GM08714 (cell line): ENCODE data around the gene IL21R.

Source experiments
- H3K4me3 ChIP-seq: fragments of 200-500 bp; sonication (Bioruptor generic); 2 replicates; pipeline ENCODE4 v1.5.1; 2014; ENCODE audit warnings: mild to moderate bottlenecking, low read length, inconsistent platforms
- ZNF274 ChIP-seq: IDR thresholded peaks from 2 replicates; pipeline ENCODE4 v1.6.1; 2012; ENCODE audit warnings: mild to moderate bottlenecking, low read depth, low read length

IL21R gene

DNA sequence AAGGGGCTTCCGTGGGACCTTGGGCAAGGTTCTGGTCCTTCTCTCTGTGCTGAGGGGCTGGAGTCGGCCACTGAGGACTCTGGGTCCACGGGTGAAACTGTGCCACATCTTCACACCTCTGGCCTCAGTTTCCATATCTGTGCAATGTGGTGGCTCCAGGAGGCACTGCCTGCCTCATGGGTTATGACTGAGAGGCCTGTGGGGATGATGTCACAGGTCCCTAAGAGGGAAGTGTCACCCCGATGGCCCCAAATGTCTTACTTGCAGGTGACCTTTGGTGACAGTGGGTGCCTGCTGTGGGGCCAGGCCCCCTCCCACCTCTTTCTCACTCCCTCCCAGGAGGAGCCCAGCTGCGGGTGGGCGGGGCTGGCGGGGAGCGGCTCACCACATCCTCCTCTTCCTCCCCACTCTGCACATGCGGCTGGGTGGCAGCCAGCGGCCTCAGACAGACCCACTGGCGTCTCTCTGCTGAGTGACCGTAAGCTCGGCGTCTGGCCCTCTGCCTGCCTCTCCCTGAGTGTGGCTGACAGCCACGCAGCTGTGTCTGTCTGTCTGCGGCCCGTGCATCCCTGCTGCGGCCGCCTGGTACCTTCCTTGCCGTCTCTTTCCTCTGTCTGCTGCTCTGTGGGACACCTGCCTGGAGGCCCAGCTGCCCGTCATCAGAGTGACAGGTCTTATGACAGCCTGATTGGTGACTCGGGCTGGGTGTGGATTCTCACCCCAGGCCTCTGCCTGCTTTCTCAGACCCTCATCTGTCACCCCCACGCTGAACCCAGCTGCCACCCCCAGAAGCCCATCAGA, at the start of gene IL21R:
Gene IL21R, plus strand, starts transcription at position 407 of the 801 bp plus-strand sequence. CDS start 27,898 bp downstream, outside the sequence.
- no peak for TF ChIP-seq ZNF274
- H3K4me3 ChIP-seq, result peak within 1 kb of the TSS; percentile 68

- no peak for TF ChIP-seq ZNF274
- no peak overlapping the region for H3K4me3 ChIP-seq
Measured at GRCh38 chr16:27353853-27354252, 48.1 kb upstream of the IL21R start.

DNA sequence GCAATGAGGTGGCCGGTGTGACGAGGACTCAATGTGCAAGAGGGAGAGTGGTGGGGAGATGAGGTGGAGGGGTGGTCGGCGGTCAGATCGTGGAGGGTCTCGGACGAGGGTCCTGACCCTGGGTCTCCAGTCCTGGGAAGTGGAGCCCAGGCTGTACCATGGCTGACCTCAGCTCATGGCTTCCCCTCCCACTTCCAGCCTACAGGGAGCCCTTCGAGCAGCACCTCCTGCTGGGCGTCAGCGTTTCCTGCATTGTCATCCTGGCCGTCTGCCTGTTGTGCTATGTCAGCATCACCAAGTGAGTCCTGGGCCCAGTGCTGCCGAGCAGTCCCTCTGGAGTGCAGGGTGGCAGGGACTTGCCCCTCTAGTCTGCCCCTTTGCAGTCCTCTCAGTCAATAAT, 46.4 kb upstream of the IL21R start:
- H3K4me3 ChIP-seq, result no peak overlapping the region
- no peak for TF ChIP-seq ZNF274

- no peak for TF ChIP-seq ZNF274
- H3K4me3 ChIP-seq, result no peak overlapping the region
Measured at GRCh38 chr16:27356794-27357193, 45.2 kb upstream of the IL21R start.

DNA sequence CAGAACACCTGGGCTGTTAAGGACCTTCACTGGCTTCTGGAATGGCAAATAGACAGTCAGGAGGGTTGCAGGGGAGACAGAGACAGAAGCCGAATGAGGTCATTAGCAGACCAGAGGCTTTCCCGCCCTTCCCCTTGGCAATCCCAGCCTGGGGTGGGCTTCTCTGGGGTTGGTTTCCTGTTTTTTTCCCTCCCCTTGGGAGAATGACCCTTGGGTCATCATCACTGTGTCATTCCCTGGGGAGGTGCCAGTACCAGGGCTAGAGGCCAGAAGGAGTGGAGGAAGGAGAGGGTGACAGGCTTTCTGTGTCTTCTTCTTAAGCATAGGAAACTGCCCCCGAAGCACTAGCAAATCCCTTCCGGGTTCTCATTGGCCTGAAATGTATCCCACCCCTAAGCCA, 42.9 kb upstream of the IL21R start:
- no peak for TF ChIP-seq ZNF274
- H3K4me3 ChIP-seq, result no peak overlapping the region

GRCh38 chr16:27359615-27360014, 42.4 kb upstream of the IL21R start:
- H3K4me3 ChIP-seq, result no peak overlapping the region
- no peak for TF ChIP-seq ZNF274

GRCh38 chr16:27361987-27362386, 40.0 kb upstream of the IL21R start:
- no peak for TF ChIP-seq ZNF274
- H3K4me3 ChIP-seq, result no peak overlapping the region

- no peak overlapping the region for H3K4me3 ChIP-seq
- TF ChIP-seq ZNF274, result no peak
Measured at GRCh38 chr16:27362570-27363245, 39.3 kb upstream of the IL21R start.

- no peak for TF ChIP-seq ZNF274
- H3K4me3 ChIP-seq, result no peak overlapping the region
Measured at GRCh38 chr16:27363246-27363632, 38.7 kb upstream of the IL21R start.

DNA sequence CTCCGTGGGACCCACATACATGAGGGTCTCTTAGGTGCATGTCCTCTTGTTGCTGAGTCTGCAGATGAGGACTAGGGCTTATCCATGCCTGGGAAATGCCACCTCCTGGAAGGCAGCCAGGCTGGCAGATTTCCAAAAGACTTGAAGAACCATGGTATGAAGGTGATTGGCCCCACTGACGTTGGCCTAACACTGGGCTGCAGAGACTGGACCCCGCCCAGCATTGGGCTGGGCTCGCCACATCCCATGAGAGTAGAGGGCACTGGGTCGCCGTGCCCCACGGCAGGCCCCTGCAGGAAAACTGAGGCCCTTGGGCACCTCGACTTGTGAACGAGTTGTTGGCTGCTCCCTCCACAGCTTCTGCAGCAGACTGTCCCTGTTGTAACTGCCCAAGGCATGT, 38.2 kb upstream of the IL21R start:
- no peak for TF ChIP-seq ZNF274
- H3K4me3 ChIP-seq, result no peak overlapping the region

- no peak overlapping the region for H3K4me3 ChIP-seq
- TF ChIP-seq ZNF274, result no peak
Measured at GRCh38 chr16:27364493-27365141, 37.4 kb upstream of the IL21R start.

DNA sequence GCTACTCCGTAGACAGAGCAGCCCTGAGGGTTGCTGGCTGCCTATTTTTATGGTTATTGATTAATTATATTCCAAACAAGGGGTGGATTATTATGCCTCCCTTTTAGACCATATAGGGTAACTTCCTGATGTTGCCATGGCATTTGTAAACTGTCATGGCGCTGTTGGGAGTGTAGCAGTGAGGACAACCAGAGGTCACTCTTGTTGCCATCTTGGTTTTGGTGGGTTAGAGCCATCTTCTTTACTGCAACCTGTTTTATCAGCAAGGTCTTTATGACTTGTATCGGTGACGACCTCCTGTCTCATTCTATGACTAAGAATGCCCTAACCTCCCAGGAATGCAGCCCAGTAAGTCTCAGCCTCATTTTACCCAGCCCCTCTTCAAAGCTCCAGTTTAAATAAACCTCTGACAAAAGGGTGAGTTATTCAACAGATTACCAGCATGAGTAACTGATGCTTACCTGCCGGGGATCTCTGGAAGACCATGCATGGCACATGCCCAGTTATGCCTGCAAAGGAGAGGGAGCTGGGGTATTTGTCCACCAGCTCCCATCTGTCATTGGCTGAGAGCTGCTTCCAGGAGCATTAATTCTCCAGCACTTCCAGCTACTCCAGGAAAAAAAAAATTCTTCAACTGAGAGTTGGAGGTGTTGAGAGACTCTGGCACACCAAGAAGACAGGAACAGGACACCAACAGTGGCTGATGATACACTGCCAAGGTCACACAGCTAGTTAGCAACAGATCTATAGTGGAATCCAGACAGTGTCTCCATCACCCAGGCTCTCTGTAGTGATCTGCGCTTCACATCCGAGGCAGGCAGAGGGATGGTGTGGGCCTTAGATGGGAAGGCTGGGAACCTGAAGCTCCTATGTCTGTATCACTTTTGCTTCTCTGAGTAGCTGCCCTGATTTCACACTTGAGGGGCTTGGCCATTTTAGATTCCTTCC, 36.6 kb upstream of the IL21R start:
- no peak overlapping the region for H3K4me3 ChIP-seq
- TF ChIP-seq ZNF274, result no peak

GRCh38 chr16:27366687-27367460, 35.1 kb upstream of the IL21R start:
- H3K4me3 ChIP-seq, result no peak overlapping the region

More at GRCh38 chr16:27366687-27367460, 35.1 kb upstream of the IL21R start:
- no peak for TF ChIP-seq ZNF274
